H1 (cell line): ENCODE data around the gene LIMK2.

Experiments used
- CBX8 ChIP-seq: fragments of 300-800, 300-1000 bp; sonication (generic); IDR thresholded peaks from 2 replicates; pipeline ENCODE4 v1.7.1; 2016; ENCODE audit warnings: low read depth, low read length, borderline replicate concordance
- CTCF ChIP-seq, 3 experiments: IDR thresholded peaks; 1 replicate in 2 of 3; 2 replicates in 1 of 3; pipeline versions ENCODE4 v1.5.1 to v1.6.1; 2011; ENCODE audit warnings: low read length in 3 of 3, mild to moderate bottlenecking in 3 of 3, inconsistent platforms in 2 of 3, low read depth in 1 of 3, moderate library complexity in 1 of 3; ENCODE audit not compliant: insufficient read depth in 1 of 3; ENCODE audit errors: control extremely low read depth in 1 of 3
- EZH2 ChIP-seq: fragments of 200-600 bp; sonication (generic); IDR thresholded peaks from 2 replicates; pipeline ENCODE4 v1.7.1; 2012; ENCODE audit warnings: low read depth, mild to moderate bottlenecking, moderate library complexity, low read length, inconsistent platforms; ENCODE audit not compliant: severe bottlenecking
- JUND ChIP-seq: IDR thresholded peaks from 2 replicates; pipeline ENCODE4 v1.6.1; 2011; ENCODE audit warnings: mild to moderate bottlenecking, improper control_type of control experiment, low read length
- POLR2A ChIP-seq, 2 experiments: IDR thresholded peaks; 1 replicate in 1 of 2; 2 replicates in 1 of 2; pipeline ENCODE4 v1.6.1; 2011; ENCODE audit warnings: low read depth in 2 of 2, low read length in 2 of 2, mild to moderate bottlenecking in 2 of 2; ENCODE audit errors: control extremely low read depth in 1 of 2
- RBBP5 ChIP-seq: IDR thresholded peaks from 2 replicates; pipeline ENCODE4 v1.7.1; 2012; ENCODE audit warnings: low read depth, mild to moderate bottlenecking, inconsistent platforms, low read length, moderate library complexity, borderline replicate concordance
- SIX5 ChIP-seq: IDR thresholded peaks from 2 replicates; pipeline ENCODE4 v1.6.1; 2011; ENCODE audit warnings: mild to moderate bottlenecking, low read depth, low read length
- YY1 ChIP-seq: IDR thresholded peaks from 2 replicates; pipeline ENCODE4 v1.6.1; 2011; ENCODE audit warnings: low read depth, mild to moderate bottlenecking, low read length
- ZNF274 ChIP-seq: IDR thresholded peaks from 2 replicates; pipeline ENCODE4 v1.7.0; 2012; ENCODE audit warnings: low read length, borderline replicate concordance; ENCODE audit errors: extremely low read depth
- TF ChIP-seq, protein P1 (sequence below): IDR thresholded peaks from 2 replicates; pipeline ENCODE4 v1.6.1; 2011; ENCODE audit warnings: low read length, improper control_type of control experiment
- TF ChIP-seq, protein P2 (sequence below): IDR thresholded peaks from 2 replicates; pipeline ENCODE4 v1.6.1; 2011; ENCODE audit warnings: low read depth, mild to moderate bottlenecking, low read length; ENCODE audit not compliant: insufficient read depth

GRCh38 chr22:31278151-31278621, 66.1 kb downstream of the LIMK2 start:
- TF ChIP-seq JUND (no peak), YY1 (no peak), RBBP5 (no peak), CBX8 (no peak), EZH2 (no peak), ZNF274 (no peak), POLR2A (IDR thresholded peaks at IDR 0.05; ENCODE audit: control extremely low read depth in 1 of 2, low read depth in 2 of 2, low read length in 2 of 2) (no peak), CTCF (IDR thresholded peaks at IDR 0.05; ENCODE audit: control extremely low read depth in 1 of 3, insufficient read depth in 1 of 3, low read depth in 1 of 3, low read length in 3 of 3) (no peak), SIX5 (no peak)
- TF ChIP-seq, protein P1, sequence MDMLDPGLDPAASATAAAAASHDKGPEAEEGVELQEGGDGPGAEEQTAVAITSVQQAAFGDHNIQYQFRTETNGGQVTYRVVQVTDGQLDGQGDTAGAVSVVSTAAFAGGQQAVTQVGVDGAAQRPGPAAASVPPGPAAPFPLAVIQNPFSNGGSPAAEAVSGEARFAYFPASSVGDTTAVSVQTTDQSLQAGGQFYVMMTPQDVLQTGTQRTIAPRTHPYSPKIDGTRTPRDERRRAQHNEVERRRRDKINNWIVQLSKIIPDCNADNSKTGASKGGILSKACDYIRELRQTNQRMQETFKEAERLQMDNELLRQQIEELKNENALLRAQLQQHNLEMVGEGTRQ = no peak
- TF ChIP-seq, protein P2, sequence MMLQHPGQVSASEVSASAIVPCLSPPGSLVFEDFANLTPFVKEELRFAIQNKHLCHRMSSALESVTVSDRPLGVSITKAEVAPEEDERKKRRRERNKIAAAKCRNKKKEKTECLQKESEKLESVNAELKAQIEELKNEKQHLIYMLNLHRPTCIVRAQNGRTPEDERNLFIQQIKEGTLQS = no peak
